Activated gamma-delta T cell (primary cell): ENCODE data around the gene ASAH2.
"Not testable (repeated sequence)": the region's sequence is repeated elsewhere in the genome, so short reads cannot be mapped to it uniquely, and the experiment has no call there.

Experiments
- DNase-seq: peaks from one replicate; lab custom pipeline; 2025; lab: John Stamatoyannopoulos, UW
- total RNA-seq, 2 donors: gene quantifications; one replicate each; lab custom pipeline; 2026; lab: John Stamatoyannopoulos, UW

The ASAH2 gene
- total RNA-seq = 0.82 to 4.3 reads per million in 2 donors

- DNase-seq = no peak
Measured at GRCh38 chr10:50251394-50251793, at the start of gene ASAH2. TSS of gene ASAH2 (minus strand) at chr10:50251516. CDS start at chr10:50248610, 2,906 bp downstream.

- no peak for DNase-seq
Measured at GRCh38 chr10:50299948-50300669, 48.8 kb upstream of the ASAH2 start.

GRCh38 chr10:50295367-50295766, 44.1 kb upstream of the ASAH2 start:
- DNase-seq = no peak

GRCh38 chr10:50294582-50294981, 43.3 kb upstream of the ASAH2 start:
- no peak for DNase-seq

GRCh38 chr10:50293513-50294313, 42.4 kb upstream of the ASAH2 start:
- no peak for DNase-seq

GRCh38 chr10:50291261-50291850, 40.0 kb upstream of the ASAH2 start:
- DNase-seq = no peak

- DNase-seq = no peak
Measured at GRCh38 chr10:50289196-50289595, 37.9 kb upstream of the ASAH2 start.

- no peak for DNase-seq
Measured at GRCh38 chr10:50286996-50287803, 35.9 kb upstream of the ASAH2 start.

- DNase-seq = no peak
Measured at GRCh38 chr10:50286517-50286916, 35.2 kb upstream of the ASAH2 start.

GRCh38 chr10:50281967-50282522, 30.7 kb upstream of the ASAH2 start:
- no peak for DNase-seq

GRCh38 chr10:50281210-50281966, 30.1 kb upstream of the ASAH2 start:
- no peak for DNase-seq

- no peak for DNase-seq
Measured at GRCh38 chr10:50280049-50280841, 28.9 kb upstream of the ASAH2 start.

- no peak for DNase-seq
Measured at GRCh38 chr10:50279489-50279888, 28.2 kb upstream of the ASAH2 start.

- DNase-seq = no peak
Measured at GRCh38 chr10:50275650-50276235, 24.4 kb upstream of the ASAH2 start.

- no peak for DNase-seq
Measured at GRCh38 chr10:50272531-50272930, 21.2 kb upstream of the ASAH2 start.

- no peak for DNase-seq
Measured at GRCh38 chr10:50271564-50272250, 20.4 kb upstream of the ASAH2 start.

GRCh38 chr10:50267877-50268276, 16.6 kb upstream of the ASAH2 start:
- DNase-seq = not testable (repeated sequence)

- not testable (repeated sequence) for DNase-seq
Measured at GRCh38 chr10:50262625-50263024, 11.3 kb upstream of the ASAH2 start.

- DNase-seq = no peak
Measured at GRCh38 chr10:50260791-50261281, 9.5 kb upstream of the ASAH2 start.
